H1 (cell line): ENCODE results near the gene CREBBP. TPM values are rescaled to one million over a fixed set of nuclear protein-coding genes. Genes with fewer than 3 reads are reported as not detected.

ENCODE experiments used
- CTCF ChIA-PET: fragments of 300-600 bp; sonication (Branson Sonifier 250); formaldehyde crosslinking; loops from one replicate; lab custom pipeline; 2021; ENCODE audit not compliant: partially characterized antibody; lab: Charles Lee
- POLR2A ChIA-PET: fragments of 300-600 bp; sonication (Branson Sonifier 250); formaldehyde crosslinking; loops from one replicate; lab custom pipeline; 2021; ENCODE audit warnings: inconsistent platforms; ENCODE audit not compliant: partially characterized antibody; lab: Charles Lee
- DNase-seq, 2 experiments: peaks; one replicate each; pipeline versions ENCODE4 v3.0.0 to v3.0.0-alpha.2; 2010 to 2022; ENCODE audit warnings: low spot score in 2 of 2, low read depth in 1 of 2, mixed read lengths in 1 of 2
- FAIRE-seq: peaks from 2 replicates; lab custom pipeline; 2011; peaks lifted over from hg19 to GRCh38; lab: Jason Lieb, UNC
- H2AFZ ChIP-seq: 2 replicates; pipeline ENCODE4 v1.8.1; 2012; ENCODE audit warnings: low read length, inconsistent platforms
- H2AK5ac ChIP-seq: 2 replicates; pipeline ENCODE4 v1.6.1; 2013; ENCODE audit warnings: low read depth, low read length
- H2BK120ac ChIP-seq: replicated peaks from 2 replicates; pipeline ENCODE3; 2013; ENCODE audit warnings: low read depth, low read length, inconsistent platforms
- H2BK12ac ChIP-seq: 2 replicates; pipeline ENCODE4 v1.6.1; 2013; ENCODE audit warnings: low read depth, low read length
- H2BK15ac ChIP-seq: 2 replicates; pipeline ENCODE4 v1.6.1; 2013; ENCODE audit warnings: low read length
- H2BK20ac ChIP-seq: 2 replicates; pipeline ENCODE4 v1.6.1; 2013; ENCODE audit warnings: low read length
- H2BK5ac ChIP-seq: 2 replicates; pipeline ENCODE4 v1.6.1; 2013; ENCODE audit warnings: low read depth, low read length
- H3K14ac ChIP-seq: 2 replicates; pipeline ENCODE4 v1.6.1; 2013; ENCODE audit warnings: inconsistent platforms; ENCODE audit not compliant: insufficient read length
- H3K18ac ChIP-seq: 2 replicates; pipeline ENCODE4 v1.6.1; 2013; ENCODE audit warnings: low read length; ENCODE audit errors: extremely low read depth
- H3K23ac ChIP-seq: 2 replicates; pipeline ENCODE4 v1.6.1; 2013; ENCODE audit warnings: inconsistent platforms; ENCODE audit not compliant: insufficient read length
- H3K23me2 ChIP-seq: 2 replicates; pipeline ENCODE4 v1.6.1; 2013; ENCODE audit warnings: low read depth, low read length
- H3K27ac ChIP-seq: 2 replicates; pipeline ENCODE4 v1.6.1; 2011; ENCODE audit warnings: low read depth, low read length, inconsistent platforms
- H3K27me3 ChIP-seq, 4 experiments: replicated peaks in 1 of 4; 1 replicate in 1 of 4; 2 replicates in 3 of 4; pipeline versions ENCODE4 v1.6.1 to v1.8.1; 2011 to 2013; ENCODE audit warnings: low read length in 3 of 4, mild to moderate bottlenecking in 3 of 4, inconsistent platforms in 2 of 4, mixed read lengths in 2 of 4, moderate library complexity in 1 of 4; ENCODE audit not compliant: control insufficient read depth in 3 of 4, insufficient read depth in 3 of 4; ENCODE audit errors: extremely low read depth in 1 of 4
- H3K36me3 ChIP-seq, 4 experiments: 2 replicates each; pipeline versions ENCODE4 v1.6.1 to v1.8.1; 2011 to 2013; ENCODE audit warnings: mild to moderate bottlenecking in 4 of 4, low read length in 3 of 4, moderate library complexity in 2 of 4, control low read depth in 1 of 4, inconsistent platforms in 1 of 4; ENCODE audit not compliant: insufficient read depth in 4 of 4, control insufficient read depth in 2 of 4
- H3K4ac ChIP-seq: replicated peaks from 2 replicates; pipeline ENCODE3; 2013; ENCODE audit warnings: low read length, low read depth, mixed read lengths, inconsistent platforms; ENCODE audit not compliant: insufficient read length
- H3K4me1 ChIP-seq, 4 experiments: replicated peaks in 1 of 4; 1 replicate in 1 of 4; 2 replicates in 3 of 4; pipeline versions ENCODE4 v1.6.1 to v1.8.1; 2011 to 2013; ENCODE audit warnings: low read length in 3 of 4, inconsistent platforms in 2 of 4, mixed read lengths in 1 of 4; ENCODE audit not compliant: insufficient read depth in 4 of 4, control insufficient read depth in 3 of 4
- H3K4me2 ChIP-seq, 2 experiments: 2 replicates each; pipeline versions ENCODE4 v1.6.1 to v1.8.1; 2011 to 2013; ENCODE audit warnings: low read depth in 2 of 2, low read length in 2 of 2, control low read depth in 1 of 2, inconsistent platforms in 1 of 2, mild to moderate bottlenecking in 1 of 2; ENCODE audit not compliant: insufficient read depth in 1 of 2
- H3K4me3 ChIP-seq, 4 experiments: fragments of 200-600, 300-600 bp in 1 of 4; sonication (generic), shearing (Covaris generic), sonication (Bioruptor Twin) in 1 of 4; 2 replicates each; pipeline versions ENCODE4 v1.5.1 to v1.8.1; 2011 to 2016; ENCODE audit warnings: low read length in 4 of 4, low read depth in 3 of 4, control low read depth in 2 of 4, inconsistent platforms in 2 of 4, mild to moderate bottlenecking in 2 of 4, mixed read lengths in 1 of 4, moderate library complexity in 1 of 4; ENCODE audit not compliant: insufficient read depth in 2 of 4; ENCODE audit errors: extremely low read depth in 1 of 4
- H3K56ac ChIP-seq: replicated peaks from 2 replicates; pipeline ENCODE3; 2013; ENCODE audit warnings: low read depth, mild to moderate bottlenecking, mixed read lengths, low read length, inconsistent platforms; ENCODE audit not compliant: insufficient read length
- H3K79me1 ChIP-seq: 2 replicates; pipeline ENCODE4 v1.6.1; 2013; ENCODE audit warnings: low read depth, low read length, control low read depth
- H3K79me2 ChIP-seq, 2 experiments: 2 replicates each; pipeline versions ENCODE4 v1.6.1 to v1.8.1; 2012 to 2013; ENCODE audit warnings: low read length in 2 of 2, mild to moderate bottlenecking in 2 of 2, inconsistent platforms in 1 of 2; ENCODE audit not compliant: insufficient read depth in 2 of 2, control insufficient read depth in 1 of 2
- H3K9ac ChIP-seq, 4 experiments: replicated peaks in 1 of 4; 1 replicate in 1 of 4; 2 replicates in 3 of 4; pipeline versions ENCODE4 v1.6.1 to v1.8.1; 2011 to 2013; ENCODE audit warnings: low read depth in 3 of 4, low read length in 3 of 4, control low read depth in 2 of 4, mild to moderate bottlenecking in 2 of 4, moderate library complexity in 2 of 4, inconsistent platforms in 1 of 4; ENCODE audit errors: extremely low read depth in 1 of 4
- H3K9me3 ChIP-seq, 2 experiments: 2 replicates each; pipeline versions ENCODE4 v1.6.1 to v1.8.1; 2012 to 2013; ENCODE audit warnings: mild to moderate bottlenecking in 2 of 2, moderate library complexity in 2 of 2, control low read depth in 1 of 2, inconsistent platforms in 1 of 2, low read depth in 1 of 2, low read length in 1 of 2, mixed read lengths in 1 of 2; ENCODE audit not compliant: insufficient read depth in 2 of 2
- H4K20me1 ChIP-seq, 2 experiments: replicated peaks in 1 of 2; 2 replicates each; pipeline versions ENCODE3 to v1.8.1; 2011 to 2013; ENCODE audit warnings: inconsistent platforms in 2 of 2, low read length in 2 of 2, mild to moderate bottlenecking in 1 of 2; ENCODE audit not compliant: insufficient read depth in 2 of 2, control insufficient read depth in 1 of 2
- H4K5ac ChIP-seq: 2 replicates; pipeline ENCODE4 v1.6.1; 2013; ENCODE audit warnings: low read length, low read depth, mixed read lengths, inconsistent platforms; ENCODE audit not compliant: insufficient read length
- H4K8ac ChIP-seq: 2 replicates; pipeline ENCODE4 v1.8.0; 2013; ENCODE audit warnings: mild to moderate bottlenecking, moderate library complexity, low read length, inconsistent platforms; ENCODE audit not compliant: insufficient read depth; ENCODE audit errors: extremely low read depth
- H4K91ac ChIP-seq: replicated peaks from 2 replicates; pipeline ENCODE3; 2013; ENCODE audit warnings: low read length, mixed read lengths, inconsistent platforms; ENCODE audit not compliant: insufficient read length
- CEBPB ChIP-seq: IDR thresholded peaks from 2 replicates; pipeline ENCODE4 v1.6.1; 2012; ENCODE audit warnings: low read depth, low read length
- GTF2F1 ChIP-seq: IDR thresholded peaks from 2 replicates; pipeline ENCODE4 v1.6.1; 2012; ENCODE audit warnings: low read depth, low read length, improper control_type of control experiment, borderline replicate concordance
- MAFK ChIP-seq: IDR thresholded peaks from 2 replicates; pipeline ENCODE4 v1.6.1; 2012; ENCODE audit warnings: low read depth, mild to moderate bottlenecking, improper control_type of control experiment, low read length
- WGBS, 2 experiments: shearing (Covaris generic) in 1 of 2; methylation state at CpG; one replicate each; pipeline versions ENCODE4 v1.1.6 to v1.1.7; 2013 to 2015; ENCODE audit warnings: low lambda C conversion rate in 2 of 2, mixed read lengths in 2 of 2, inconsistent platforms in 1 of 2, low coverage in 1 of 2, missing lambda C conversion rate in 1 of 2; ENCODE audit not compliant: insufficient replicate concordance in 2 of 2, insufficient coverage in 1 of 2, insufficient read length in 1 of 2; ENCODE audit errors: extremely low coverage in 1 of 2, missing lambda C conversion rate in 1 of 2; 5-methylcytosine and 5-hydroxymethylcytosine counted together
- polyA plus RNA-seq, 7 experiments: library from polyadenylated mRNA; depleted of rRNA in 3 of 7; stranded (reverse) in 5 of 7; unstranded in 2 of 7; fragments of >200 nt in 5 of 7; fragments of 200-250 nt in 2 of 7; gene quantifications; 1 replicate in 5 of 7; 2 replicates in 1 of 7; 4 replicates in 1 of 7; pipeline versions ENCODE4 v1.2.1 to v1.2.3, GENCODE V29; 2011 to 2013; ENCODE audit warnings: missing spikeins in 2 of 7, mixed read lengths in 2 of 7
- total RNA-seq: library from RNA; stranded (reverse); fragmentation: NEBNext Ultra II Directional; extraction: Animal tissue kit (Norgen Biotek cat#: 25700); gene quantifications from 2 replicates; pipeline ENCODE4 v1.2.1, GENCODE V29; 2021

The CREBBP gene
- total and polyA plus RNA-seq, 2 of the 8 experiments (the other 6 are each of a cell fraction or from before 2014, with no cell fraction given) = 10.0 to 60.1 TPM

DNA sequence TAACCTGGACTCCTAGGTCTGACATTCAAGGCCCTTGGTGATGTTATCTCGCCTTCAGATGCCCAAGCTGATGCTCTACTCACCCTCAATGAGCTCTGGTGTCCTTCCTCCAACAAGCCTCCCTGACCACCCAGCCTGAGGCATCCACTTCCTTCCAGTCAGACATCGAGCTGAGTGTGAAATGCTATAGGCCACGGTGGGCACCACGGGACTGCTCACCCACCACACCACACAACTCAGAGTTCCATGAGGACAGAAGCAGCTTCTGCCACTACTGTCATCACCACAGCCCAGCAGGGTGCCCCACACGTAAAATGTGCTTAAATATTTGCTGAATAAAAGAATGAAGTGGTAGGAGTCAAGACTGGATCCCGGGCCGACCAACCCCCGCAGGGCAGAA is 12.0 kb downstream of the CREBBP start:
- no peak overlapping the region for H2AFZ ChIP-seq
- no peak overlapping the region for H2BK12ac ChIP-seq
- H2AK5ac ChIP-seq = no peak overlapping the region
- H2BK15ac ChIP-seq = no peak overlapping the region
- no peak overlapping the region for H2BK5ac ChIP-seq
- FAIRE-seq (no peak), DNase-seq (no peak)
- H3K79me2 ChIP-seq = peaks cover 30 to 100% of the 10 kb centered on the region in 2 experiments
- H4K91ac ChIP-seq = no peak overlapping the region
- no peak overlapping the region for H3K4me3 ChIP-seq
- no peaks in the 10 kb centered on the region for H3K23me2 ChIP-seq
- H4K8ac ChIP-seq = no peak overlapping the region
- H3K18ac ChIP-seq = no peak overlapping the region
- no peak overlapping the region for H3K56ac ChIP-seq
- H3K4ac ChIP-seq = no peak overlapping the region
- no peak overlapping the region for H3K4me2 ChIP-seq
- no peak overlapping the region for H3K9ac ChIP-seq
- peaks cover 0 to 16% (median 5%) of the 10 kb centered on the region in 4 experiments; a peak in 5 of 7 replicates for H3K4me1 ChIP-seq
- no peak overlapping the region for H2BK120ac ChIP-seq
- no peak for TF ChIP-seq GTF2F1
- TF ChIP-seq MAFK = no peak
- TF ChIP-seq CEBPB = no peak
- peaks cover 43 to 44% of the 10 kb centered on the region in 2 experiments for H4K20me1 ChIP-seq
- no peaks in the 10 kb centered on the region for H3K36me3 ChIP-seq
- no peak overlapping the region for H3K14ac ChIP-seq
- no peak overlapping the region for H3K27ac ChIP-seq
- H3K23ac ChIP-seq = no peak overlapping the region
- CTCF ChIA-PET = interaction anchor here (1.1 to 1.4 kb wide), 2 partner anchors 12 to 15 kb away, joined by 3 to 5 read pairs; no protein-coding TSS in a partner anchor
- no peak overlapping the region for H2BK20ac ChIP-seq
- peaks cover 22% of the 10 kb centered on the region for H3K79me1 ChIP-seq
- 90% methylated on average over 8 of the region's 8 CpGs; no CpG with 5 or more reads in 1 of the 2 experiments for WGBS, 2 experiments
- no peaks in the 10 kb centered on the region for H3K27me3 ChIP-seq
- no peaks in the 10 kb centered on the region for H3K9me3 ChIP-seq
- H4K5ac ChIP-seq = no peak overlapping the region
- POLR2A ChIA-PET = interaction anchor here (0.7 to 1.1 kb wide), 3 partner anchors 9 to 337 kb away, joined by 3 to 4 read pairs (median 3); no protein-coding TSS in a partner anchor
